MM.1S (cell line): ENCODE measurements around the gene ISYNA1.

ENCODE experiments used
- CTCF ChIP-seq: fragments of 300-600 bp; sonication (generic); IDR thresholded peaks from 2 replicates; pipeline ENCODE4 v1.5.1; 2016; ENCODE audit warnings: antibody characterized with exemption, low read length, mixed read lengths
- EZH2 ChIP-seq: fragments of 300-600 bp; sonication (generic); optimal IDR thresholded peaks from 2 replicates; pipeline ENCODE3; 2017; ENCODE audit warnings: low read depth, mild to moderate bottlenecking, antibody characterized with exemption, low read length, mixed read lengths
- EZH2phosphoT487 ChIP-seq: fragments of 300-600 bp; sonication (generic); IDR thresholded peaks from 2 replicates; pipeline ENCODE4 v1.6.1; 2018; ENCODE audit warnings: antibody characterized with exemption, low read length

- TF ChIP-seq EZH2 (no peak), CTCF (no peak), EZH2phosphoT487 (no peak)
Observed at GRCh38 chr19:18425515-18426415, 12.2 kb downstream of the ISYNA1 start.
